Myometrial cell (primary cell): ENCODE measurements around the gene METTL9. TPM values are rescaled to one million over a fixed set of nuclear protein-coding genes. Genes with fewer than 3 reads are reported as not detected.

Experiments used
- total RNA-seq: library from RNA; depleted of rRNA; stranded (reverse); fragments of >200 nt; gene quantifications from 2 replicates; pipeline ENCODE4 v1.2.3, GENCODE V29; 2015

Gene METTL9
- 223 and 237 TPM in 2 replicates for total RNA-seq

DNA sequence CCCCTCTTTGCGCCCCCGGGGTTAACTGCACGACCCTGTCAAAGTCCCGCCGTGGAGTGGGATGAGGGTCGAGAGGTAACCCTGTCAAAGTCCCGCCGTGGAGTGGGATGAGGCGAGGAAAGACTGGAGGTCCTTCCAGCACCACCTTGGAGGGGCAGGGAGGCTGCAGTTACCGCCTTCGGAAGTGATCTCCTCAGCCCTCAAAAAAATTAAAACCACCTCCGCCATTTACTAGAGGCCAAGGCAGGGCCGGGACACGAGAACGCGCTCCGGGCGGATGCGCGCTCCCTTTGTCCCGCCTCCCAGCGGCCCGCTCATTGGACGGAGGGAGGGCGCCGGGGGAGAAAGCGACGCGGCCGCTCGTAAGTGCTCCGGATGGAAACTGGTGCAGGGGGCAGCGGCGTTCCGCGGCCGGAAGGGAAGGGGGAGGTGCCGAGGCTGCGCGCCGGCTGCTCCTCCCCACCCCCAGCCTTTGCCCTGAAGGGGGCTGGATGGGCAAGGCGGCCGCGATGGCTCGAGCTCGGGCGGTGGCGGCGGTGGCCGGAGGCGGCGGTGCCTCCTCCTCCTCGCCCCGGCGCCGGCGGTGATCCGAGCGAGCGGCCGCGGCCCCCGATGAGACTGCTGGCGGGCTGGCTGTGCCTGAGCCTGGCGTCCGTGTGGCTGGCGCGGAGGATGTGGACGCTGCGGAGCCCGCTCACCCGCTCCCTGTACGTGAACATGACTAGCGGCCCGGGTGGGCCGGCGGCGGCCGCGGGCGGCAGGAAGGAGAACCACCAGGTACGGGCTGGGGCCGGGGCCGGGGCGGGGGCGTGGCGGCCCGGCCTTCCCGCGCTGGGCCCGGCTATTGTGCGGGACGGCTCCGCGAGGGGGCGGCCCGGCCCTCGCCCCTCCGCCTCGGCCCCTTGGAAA lies at the start of gene METTL9:
TSS of gene METTL9 (plus strand) at position 456 of the 909 bp plus-strand sequence. CDS start at position 613, 157 bp downstream.

DNA sequence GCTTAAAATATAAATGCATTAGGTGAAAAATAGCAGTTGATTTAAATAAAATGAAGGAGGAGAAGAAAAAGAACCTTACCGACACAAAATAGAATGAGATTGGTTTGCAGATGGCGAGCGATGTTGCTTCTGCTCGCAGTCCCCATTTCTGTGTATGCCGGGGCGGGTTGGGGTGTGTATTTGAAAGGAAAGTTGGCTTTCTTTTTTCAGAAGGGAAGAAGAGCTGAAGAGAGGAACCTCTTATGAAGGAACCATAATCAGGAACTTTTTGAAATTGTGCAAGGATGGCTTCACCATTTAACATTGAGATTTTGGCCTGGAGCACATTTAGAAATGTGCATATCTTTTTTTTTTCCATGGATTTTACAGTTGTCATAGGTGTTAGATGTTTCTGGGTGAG lies 53.1 kb downstream of the METTL9 start, which contains the start of gene IGSF6:
TSS of gene IGSF6 (minus strand) at position 156 of the 400 bp plus-strand sequence. CDS start at position 146, 10 bp downstream.

DNA sequence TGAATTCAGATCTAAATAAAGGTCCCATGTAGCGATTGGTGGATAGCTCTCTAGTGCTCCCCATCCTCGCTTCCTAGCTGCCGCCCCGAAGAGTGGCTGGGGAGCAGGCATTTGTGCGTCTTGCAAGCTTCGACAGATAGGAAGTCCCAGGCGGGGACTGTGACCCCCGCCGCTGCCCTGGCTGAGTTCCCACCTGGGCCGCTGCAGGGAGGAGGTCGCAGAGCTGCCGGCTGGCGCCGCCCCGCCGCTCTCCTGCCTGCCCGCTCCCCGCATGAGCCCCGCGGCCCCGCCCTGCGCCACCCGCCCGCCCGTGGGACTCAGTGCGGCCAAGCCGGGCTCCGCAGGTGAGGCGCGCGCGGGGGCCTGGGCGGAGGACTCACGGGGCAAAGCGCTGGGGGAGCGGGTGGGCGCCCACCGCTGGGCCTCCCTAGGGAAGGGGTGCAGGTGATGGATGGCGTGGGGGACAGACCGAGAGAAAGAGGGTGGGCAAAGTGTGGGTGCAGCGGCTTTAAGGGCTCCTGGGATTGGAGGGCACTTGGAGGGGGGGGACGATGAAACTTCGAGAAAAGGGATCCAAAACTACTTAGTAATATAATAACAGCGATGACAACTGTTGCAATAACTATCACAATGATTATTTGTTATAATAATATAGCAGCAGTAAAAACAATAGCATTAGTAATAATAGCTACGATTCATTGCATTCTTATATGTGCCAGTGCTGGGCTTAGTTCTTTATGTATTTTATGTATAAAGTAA lies 64.7 kb downstream of the METTL9 start, which contains the start of gene OTOA:
TSS of gene OTOA (plus strand) at position 80 of the 759 bp plus-strand sequence. CDS start 14,547 bp downstream, outside the sequence.

Other genes with a start within 250 kb of the METTL9 start
- not detected in 2 replicates for gene IGSF6, start 53.0 kb downstream of the METTL9 start, total RNA-seq
- not detected in 2 replicates for gene OTOA, start 64.4 kb downstream of the METTL9 start, total RNA-seq